ENCODE measurements around the gene CSDE1.

CSDE1 gene

DNA sequence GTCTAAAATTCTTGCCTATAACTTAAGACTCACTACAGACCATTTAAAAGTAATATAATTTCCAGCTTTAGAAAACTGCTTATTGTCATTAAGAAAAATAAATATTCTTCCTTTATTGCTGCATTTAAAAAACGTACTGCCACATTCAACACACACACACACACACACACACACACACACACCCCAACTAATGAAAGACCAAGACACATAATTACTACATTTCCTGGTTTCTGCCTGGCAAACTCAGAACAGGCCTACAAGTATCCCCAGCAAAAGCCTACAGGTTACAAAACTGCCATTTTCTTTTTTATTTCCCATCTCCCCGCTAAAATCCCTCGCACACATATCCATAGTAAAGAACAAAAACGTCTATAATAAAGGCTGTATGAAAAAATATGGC, 89.4 kb downstream of the CSDE1 start:
- DNase-seq (ENCODE audit: low read depth in 3 of 3, low spot score in 1 of 3): no peak

DNA sequence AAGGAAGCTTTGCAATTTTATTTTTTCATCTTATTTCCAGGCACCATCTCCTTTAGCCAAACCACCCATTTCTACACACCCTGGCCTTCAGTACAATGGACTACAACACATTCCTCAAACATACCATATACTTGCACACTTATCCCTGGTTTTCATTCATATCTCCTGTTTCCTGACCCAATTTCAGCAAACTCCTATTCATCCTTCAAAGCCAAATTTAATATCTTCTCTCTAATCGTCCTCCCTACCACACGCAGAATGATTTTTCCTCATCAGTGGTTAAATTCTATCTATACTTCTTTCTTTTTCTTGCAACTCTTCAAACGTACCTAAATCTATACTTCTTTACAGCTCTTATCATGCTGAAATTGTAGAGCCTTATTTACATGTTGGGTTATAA, 90.8 kb downstream of the CSDE1 start:
- DNase-seq (ENCODE audit: low read depth in 3 of 3, low spot score in 1 of 3): no peak
